ENCODE results near the gene TRH.
A peak's percentile ranks its signal among the peaks of the same experiment; 100 is the strongest.
"Not testable (repeated sequence)": the region's sequence is repeated elsewhere in the genome, so short reads cannot be mapped to it uniquely, and the experiment has no call there.

Gene TRH

DNA sequence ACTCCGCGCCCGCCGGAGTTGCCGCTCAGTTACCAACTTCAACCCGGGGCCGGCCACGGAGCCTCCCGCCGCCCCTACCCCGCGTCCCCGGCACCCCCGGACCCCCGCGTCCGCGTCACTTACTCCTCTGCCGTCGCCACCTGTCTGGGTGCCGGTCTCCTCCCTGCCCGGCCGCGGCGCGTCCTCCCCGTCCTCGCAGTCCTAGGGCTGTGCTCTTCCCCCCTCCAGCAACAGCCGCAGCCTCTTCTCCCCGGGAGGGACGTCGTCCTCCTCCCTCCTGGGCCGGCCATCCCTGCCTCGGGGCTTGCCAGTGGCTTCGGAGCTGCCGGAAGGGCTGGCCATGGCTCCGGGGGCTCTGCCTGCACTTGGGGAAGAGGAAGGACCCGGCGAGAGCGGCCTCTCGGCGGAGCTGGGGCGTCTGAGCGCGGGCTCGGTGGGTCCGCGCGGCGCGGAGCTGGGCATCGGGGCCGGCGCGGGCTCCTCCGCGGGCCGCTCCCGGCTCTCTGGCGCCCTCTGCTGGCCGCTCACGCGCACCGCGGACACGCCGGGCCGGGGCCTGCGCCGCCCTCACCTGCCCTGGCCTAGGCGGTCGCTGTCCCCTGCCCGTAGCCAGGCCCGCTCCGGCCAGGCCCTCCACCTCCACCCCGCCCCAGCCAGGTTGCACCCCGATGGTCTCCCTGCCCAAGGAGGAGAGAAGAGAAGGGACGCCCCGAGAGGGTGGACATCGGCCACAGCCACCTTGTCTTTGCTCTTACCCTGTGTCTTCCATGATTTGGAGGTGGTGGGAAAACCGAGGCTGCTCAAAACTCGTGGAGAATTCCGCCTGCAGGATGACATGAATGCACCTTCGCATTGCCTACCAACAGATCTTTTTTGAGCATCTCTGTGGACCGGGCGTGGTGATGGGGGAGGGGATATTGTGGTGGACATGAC lies 28.4 kb downstream of the TRH start:
- not testable (repeated sequence) for H3K4me1 ChIP-seq (ENCODE audit: control insufficient read depth, insufficient read depth, low read length); H3K36me3 ChIP-seq (ENCODE audit: control insufficient read depth, insufficient read depth, low read length); DNase-seq (ENCODE audit: low read depth, low spot score); H3K27ac ChIP-seq (ENCODE audit: low read length); H3K27me3 ChIP-seq (ENCODE audit: control insufficient read depth, insufficient read depth, low read length); H3K9me3 ChIP-seq (ENCODE audit: control insufficient read depth, insufficient read depth, low read length)
- H3K4me3 ChIP-seq (ENCODE audit: low read length): peak overlapping the region; percentile 21; the same call in 1 of the 2 replicates
- WGBS (ENCODE audit: insufficient coverage, insufficient read length): no CpG with 5 or more reads among the region's 86 CpGs

- no peak for DNase-seq (ENCODE audit: low read depth, low spot score)
- no peaks in the 10 kb centered on the region for H3K36me3 ChIP-seq (ENCODE audit: control insufficient read depth, insufficient read depth, low read length)
- H3K4me1 ChIP-seq (ENCODE audit: control insufficient read depth, insufficient read depth, low read length): no peaks in the 10 kb centered on the region; the same call in 1 of the 2 replicates
- no peak overlapping the region for H3K27ac ChIP-seq (ENCODE audit: low read length)
- no peaks in the 10 kb centered on the region for H3K27me3 ChIP-seq (ENCODE audit: control insufficient read depth, insufficient read depth, low read length)
- no CpG with 5 or more reads among the region's 19 CpGs for WGBS (ENCODE audit: insufficient coverage, insufficient read length)
- no peaks in the 10 kb centered on the region for H3K9me3 ChIP-seq (ENCODE audit: control insufficient read depth, insufficient read depth, low read length)
- no peak overlapping the region for H3K4me3 ChIP-seq (ENCODE audit: low read length)
Measured at GRCh38 chr3:130010556-130010955, 36.0 kb downstream of the TRH start.

GRCh38 chr3:130012108-130012507 lies 37.6 kb downstream of the TRH start:
- not testable (repeated sequence) for DNase-seq (ENCODE audit: low read depth, low spot score)

GRCh38 chr3:130013246-130013645 lies 38.7 kb downstream of the TRH start:
- not testable (repeated sequence) for H3K4me3 ChIP-seq (ENCODE audit: low read length); H3K27ac ChIP-seq (ENCODE audit: low read length); H3K27me3 ChIP-seq (ENCODE audit: control insufficient read depth, insufficient read depth, low read length); H3K4me1 ChIP-seq (ENCODE audit: control insufficient read depth, insufficient read depth, low read length); DNase-seq (ENCODE audit: low read depth, low spot score); H3K9me3 ChIP-seq (ENCODE audit: control insufficient read depth, insufficient read depth, low read length); H3K36me3 ChIP-seq (ENCODE audit: control insufficient read depth, insufficient read depth, low read length)
- WGBS (ENCODE audit: insufficient coverage, insufficient read length): no CpG with 5 or more reads among the region's 21 CpGs

More at GRCh38 chr3:130012108-130012507, 37.6 kb downstream of the TRH start:
- not testable (repeated sequence) for H3K27ac ChIP-seq (ENCODE audit: low read length); H3K4me1 ChIP-seq (ENCODE audit: control insufficient read depth, insufficient read depth, low read length); H3K27me3 ChIP-seq (ENCODE audit: control insufficient read depth, insufficient read depth, low read length); H3K4me3 ChIP-seq (ENCODE audit: low read length); H3K9me3 ChIP-seq (ENCODE audit: control insufficient read depth, insufficient read depth, low read length); H3K36me3 ChIP-seq (ENCODE audit: control insufficient read depth, insufficient read depth, low read length)

GRCh38 chr3:130014526-130014925 lies 40.0 kb downstream of the TRH start:
- Histone ChIP-seq H3K36me3 (ENCODE audit: control insufficient read depth, insufficient read depth, low read length) (no peaks in the 10 kb centered on the region), H3K4me3 (ENCODE audit: low read length) (no peak overlapping the region), H3K4me1 (ENCODE audit: control insufficient read depth, insufficient read depth, low read length) (no peaks in the 10 kb centered on the region), H3K27ac (ENCODE audit: low read length) (no peak overlapping the region), H3K9me3 (ENCODE audit: control insufficient read depth, insufficient read depth, low read length) (no peaks in the 10 kb centered on the region), H3K27me3 (ENCODE audit: control insufficient read depth, insufficient read depth, low read length) (no peaks in the 10 kb centered on the region)
- DNase-seq (ENCODE audit: low read depth, low spot score): no peak
- no CpG with 5 or more reads among the region's 11 CpGs for WGBS (ENCODE audit: insufficient coverage, insufficient read length)

DNA sequence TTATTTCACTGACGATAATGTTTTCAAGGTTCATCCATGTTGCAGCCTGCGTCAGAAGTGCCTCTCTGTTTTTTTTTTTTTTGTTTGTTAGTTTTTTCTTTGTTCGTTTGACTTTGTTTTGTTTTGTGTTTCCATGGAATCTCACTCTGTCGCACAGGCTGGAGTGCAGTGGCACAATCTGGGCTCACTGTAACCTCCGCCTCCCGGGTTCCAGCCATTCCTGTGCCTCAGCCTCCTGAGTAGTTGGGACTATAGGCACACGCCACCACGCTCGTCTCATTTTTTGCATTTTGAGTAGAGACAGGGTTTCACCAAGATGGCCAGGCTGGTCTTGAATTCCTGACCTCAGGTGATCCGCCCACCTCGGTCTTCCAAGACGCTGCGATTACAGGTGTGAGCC lies 43.1 kb downstream of the TRH start:
- not testable (repeated sequence) for H3K27ac ChIP-seq (ENCODE audit: low read length); H3K36me3 ChIP-seq (ENCODE audit: control insufficient read depth, insufficient read depth, low read length); H3K27me3 ChIP-seq (ENCODE audit: control insufficient read depth, insufficient read depth, low read length); H3K4me1 ChIP-seq (ENCODE audit: control insufficient read depth, insufficient read depth, low read length); H3K9me3 ChIP-seq (ENCODE audit: control insufficient read depth, insufficient read depth, low read length); DNase-seq (ENCODE audit: low read depth, low spot score); H3K4me3 ChIP-seq (ENCODE audit: low read length)
- no CpG with 5 or more reads among the region's 13 CpGs for WGBS (ENCODE audit: insufficient coverage, insufficient read length)

GRCh38 chr3:130026146-130026829 lies 51.8 kb downstream of the TRH start:
- not testable (repeated sequence) for H3K27ac ChIP-seq (ENCODE audit: low read length); H3K9me3 ChIP-seq (ENCODE audit: control insufficient read depth, insufficient read depth, low read length); H3K36me3 ChIP-seq (ENCODE audit: control insufficient read depth, insufficient read depth, low read length); H3K4me1 ChIP-seq (ENCODE audit: control insufficient read depth, insufficient read depth, low read length); DNase-seq (ENCODE audit: low read depth, low spot score); H3K27me3 ChIP-seq (ENCODE audit: control insufficient read depth, insufficient read depth, low read length); H3K4me3 ChIP-seq (ENCODE audit: low read length)
- no CpG with 5 or more reads among the region's 14 CpGs for WGBS (ENCODE audit: insufficient coverage, insufficient read length)

- H3K4me3 ChIP-seq (ENCODE audit: low read length); DNase-seq (ENCODE audit: low read depth, low spot score); H3K4me1 ChIP-seq (ENCODE audit: control insufficient read depth, insufficient read depth, low read length); H3K9me3 ChIP-seq (ENCODE audit: control insufficient read depth, insufficient read depth, low read length); H3K27me3 ChIP-seq (ENCODE audit: control insufficient read depth, insufficient read depth, low read length); H3K27ac ChIP-seq (ENCODE audit: low read length); H3K36me3 ChIP-seq (ENCODE audit: control insufficient read depth, insufficient read depth, low read length): not testable (repeated sequence)
- no CpG with 5 or more reads among the region's 6 CpGs for WGBS (ENCODE audit: insufficient coverage, insufficient read length)
Measured at GRCh38 chr3:130027437-130027836, 52.9 kb downstream of the TRH start.

All from iPS DF 6.9 (cell line).